Measurements from ENCODE around the gene CTSD. TPM values are rescaled to one million over a fixed set of nuclear protein-coding genes. Genes with fewer than 3 reads are reported as not detected.
A peak's percentile ranks its signal among the peaks of the same experiment; 100 is the strongest.
"Not testable (repeated sequence)": the region's sequence is repeated elsewhere in the genome, so short reads cannot be mapped to it uniquely, and the experiment has no call there.

CTSD gene
- total RNA-seq, 2 experiments from 2014 or later, result 30.1 to 34.5 TPM

GRCh38 chr11:1773131-1773993, 9.6 kb upstream of the CTSD start:
- intact Hi-C loops (cut with micrococcal nuclease), result no loop called here
- Mint-ChIP-seq H3K27ac (no peak overlapping the region), H3K4me1 (ENCODE audit: low read depth) (peaks cover 14% of the 10 kb centered on the region), H3K9me3 (no peaks in the 10 kb centered on the region), H3K4me3 (no peak overlapping the region), H3K36me3 (ENCODE audit: low read depth) (no peaks in the 10 kb centered on the region), H3K27me3 (ENCODE audit: low read depth) (no peaks in the 10 kb centered on the region)
- no peak for DNase-seq
- CTCF ChIA-PET, result interaction anchor here (0.8 to 1.5 kb wide), 3 partner anchors 60 to 194 kb away, joined by 3 to 4 read pairs (median 3); no protein-coding TSS in a partner anchor

- H3K4me1 Mint-ChIP-seq (ENCODE audit: low read depth), result peaks cover 14% of the 10 kb centered on the region
- no peaks in the 10 kb centered on the region for H3K36me3 Mint-ChIP-seq (ENCODE audit: low read depth)
- peak; percentile 73 for DNase-seq
- CTCF ChIA-PET, result interaction anchor here (1.5 kb wide), 1 partner anchor 60 kb away, joined by 4 read pairs; no protein-coding TSS in a partner anchor
- peak overlapping the region; percentile 37 for H3K4me3 Mint-ChIP-seq
- intact Hi-C loops (cut with micrococcal nuclease), result no loop called here
- H3K27me3 Mint-ChIP-seq (ENCODE audit: low read depth), result no peaks in the 10 kb centered on the region
- H3K27ac Mint-ChIP-seq, result peak overlapping the region; percentile 65
- no peaks in the 10 kb centered on the region for H3K9me3 Mint-ChIP-seq
Measured at GRCh38 chr11:1772270-1773130, 8.8 kb upstream of the CTSD start.

- H3K27me3 Mint-ChIP-seq (ENCODE audit: low read depth), result no peaks in the 10 kb centered on the region
- CTCF ChIA-PET, result no interaction called here
- H3K4me1 Mint-ChIP-seq (ENCODE audit: low read depth), result peaks cover 14% of the 10 kb centered on the region
- no peak overlapping the region for H3K27ac Mint-ChIP-seq
- no peaks in the 10 kb centered on the region for H3K9me3 Mint-ChIP-seq
- H3K36me3 Mint-ChIP-seq (ENCODE audit: low read depth), result no peaks in the 10 kb centered on the region
- DNase-seq, result peak; percentile 2
- intact Hi-C loops (cut with micrococcal nuclease), result no loop called here
- no peak overlapping the region for H3K4me3 Mint-ChIP-seq
Measured at GRCh38 chr11:1771700-1772099, 8.0 kb upstream of the CTSD start.

- Mint-ChIP-seq H3K9me3 (no peaks in the 10 kb centered on the region), H3K27ac (no peak overlapping the region), H3K27me3 (ENCODE audit: low read depth) (no peaks in the 10 kb centered on the region), H3K4me3 (no peak overlapping the region), H3K4me1 (ENCODE audit: low read depth) (peaks cover 14% of the 10 kb centered on the region), H3K36me3 (ENCODE audit: low read depth) (no peaks in the 10 kb centered on the region)
- CTCF ChIA-PET, result no interaction called here
- DNase-seq, result no peak
- intact Hi-C loops (cut with micrococcal nuclease), result no loop called here
Measured at GRCh38 chr11:1771273-1771672, 7.5 kb upstream of the CTSD start.

GRCh38 chr11:1770528-1770927, 6.8 kb upstream of the CTSD start:
- Mint-ChIP-seq H3K27ac (no peak overlapping the region), H3K4me1 (ENCODE audit: low read depth) (peaks cover 14% of the 10 kb centered on the region), H3K4me3 (no peak overlapping the region), H3K27me3 (ENCODE audit: low read depth) (no peaks in the 10 kb centered on the region), H3K36me3 (ENCODE audit: low read depth) (no peaks in the 10 kb centered on the region), H3K9me3 (no peaks in the 10 kb centered on the region)
- DNase-seq, result peak; percentile 3
- CTCF ChIA-PET, result no interaction called here
- intact Hi-C loops (cut with micrococcal nuclease), result no loop called here

- Mint-ChIP-seq H3K9me3 (no peaks in the 10 kb centered on the region), H3K4me1 (ENCODE audit: low read depth) (peaks cover 14% of the 10 kb centered on the region), H3K27me3 (ENCODE audit: low read depth) (no peaks in the 10 kb centered on the region), H3K27ac (no peak overlapping the region), H3K4me3 (no peak overlapping the region), H3K36me3 (ENCODE audit: low read depth) (no peaks in the 10 kb centered on the region)
- intact Hi-C loops (cut with micrococcal nuclease), result no loop called here
- peak; percentile 3 for DNase-seq
- CTCF ChIA-PET, result no interaction called here
Measured at GRCh38 chr11:1770061-1770460, 6.3 kb upstream of the CTSD start.

- H3K9me3 Mint-ChIP-seq; CTCF ChIA-PET; H3K36me3 Mint-ChIP-seq (ENCODE audit: low read depth); intact Hi-C loops (cut with micrococcal nuclease); H3K27me3 Mint-ChIP-seq (ENCODE audit: low read depth); H3K27ac Mint-ChIP-seq; H3K4me3 Mint-ChIP-seq: not testable (repeated sequence)
- peak; percentile 2 for DNase-seq
- peaks cover 14% of the 10 kb centered on the region for H3K4me1 Mint-ChIP-seq (ENCODE audit: low read depth)
Measured at GRCh38 chr11:1769304-1769936, 5.7 kb upstream of the CTSD start.

- Mint-ChIP-seq H3K36me3 (ENCODE audit: low read depth) (no peaks in the 10 kb centered on the region), H3K27me3 (ENCODE audit: low read depth) (no peaks in the 10 kb centered on the region), H3K4me1 (ENCODE audit: low read depth) (peaks cover 10% of the 10 kb centered on the region), H3K27ac (no peak overlapping the region), H3K4me3 (no peak overlapping the region), H3K9me3 (no peaks in the 10 kb centered on the region)
- peak; percentile 5 for DNase-seq
- CTCF ChIA-PET, result no interaction called here
- intact Hi-C loops (cut with micrococcal nuclease), result no loop called here
Measured at GRCh38 chr11:1768141-1768469, 4.4 kb upstream of the CTSD start.

- no peak for DNase-seq
- Mint-ChIP-seq H3K4me1 (ENCODE audit: low read depth) (peaks cover 11% of the 10 kb centered on the region), H3K27ac (no peak overlapping the region), H3K9me3 (no peaks in the 10 kb centered on the region), H3K36me3 (ENCODE audit: low read depth) (no peaks in the 10 kb centered on the region), H3K4me3 (no peak overlapping the region), H3K27me3 (ENCODE audit: low read depth) (no peaks in the 10 kb centered on the region)
- intact Hi-C loops (cut with micrococcal nuclease), result no loop called here
- CTCF ChIA-PET, result no interaction called here
Measured at GRCh38 chr11:1767399-1768140, 3.8 kb upstream of the CTSD start.

GRCh38 chr11:1766719-1767398, 3.1 kb upstream of the CTSD start:
- intact Hi-C loops (cut with micrococcal nuclease), result no loop called here
- H3K4me3 Mint-ChIP-seq, result no peak overlapping the region
- peaks cover 11% of the 10 kb centered on the region for H3K4me1 Mint-ChIP-seq (ENCODE audit: low read depth)
- no peaks in the 10 kb centered on the region for H3K9me3 Mint-ChIP-seq
- no peak overlapping the region for H3K27ac Mint-ChIP-seq
- no peaks in the 10 kb centered on the region for H3K27me3 Mint-ChIP-seq (ENCODE audit: low read depth)
- H3K36me3 Mint-ChIP-seq (ENCODE audit: low read depth), result no peaks in the 10 kb centered on the region
- CTCF ChIA-PET, result no interaction called here
- DNase-seq, result no peak

GRCh38 chr11:1765871-1766718, 2.4 kb upstream of the CTSD start:
- H3K9me3 Mint-ChIP-seq, result no peaks in the 10 kb centered on the region
- no peak overlapping the region for H3K27ac Mint-ChIP-seq
- no peaks in the 10 kb centered on the region for H3K27me3 Mint-ChIP-seq (ENCODE audit: low read depth)
- no peak overlapping the region for H3K4me3 Mint-ChIP-seq
- CTCF ChIA-PET, result no interaction called here
- no peak for DNase-seq
- intact Hi-C loops (cut with micrococcal nuclease), result no loop called here
- no peaks in the 10 kb centered on the region for H3K36me3 Mint-ChIP-seq (ENCODE audit: low read depth)
- H3K4me1 Mint-ChIP-seq (ENCODE audit: low read depth), result peaks cover 15% of the 10 kb centered on the region
